Endothelial cell (in vitro differentiated cells): ENCODE measurements around the gene RAB44. TPM values are rescaled to one million over a fixed set of nuclear protein-coding genes. Genes with fewer than 3 reads are reported as not detected.

Experiments
- DNase-seq: peaks from one replicate; pipeline ENCODE4 v3.0.0; 2021; ENCODE audit warnings: low spot score
- H3K27ac Mint-ChIP-seq: one replicate; pipeline ENCODE4 v1.8.0; 2021; ENCODE audit warnings: mixed read lengths, inconsistent platforms; ENCODE audit not compliant: unreplicated experiment
- H3K27me3 Mint-ChIP-seq: one replicate; pipeline ENCODE4 v1.8.0; 2021; ENCODE audit warnings: mild to moderate bottlenecking, moderate library complexity, mixed read lengths, inconsistent platforms; ENCODE audit not compliant: unreplicated experiment
- H3K36me3 Mint-ChIP-seq: one replicate; pipeline ENCODE4 v1.8.0; 2021; ENCODE audit warnings: mild to moderate bottlenecking, low read depth, mixed read lengths, inconsistent platforms; ENCODE audit not compliant: unreplicated experiment
- H3K4me1 Mint-ChIP-seq: one replicate; pipeline ENCODE4 v1.8.0; 2021; ENCODE audit warnings: mild to moderate bottlenecking, mixed read lengths, inconsistent platforms; ENCODE audit not compliant: unreplicated experiment
- H3K4me3 Mint-ChIP-seq: one replicate; pipeline ENCODE4 v1.8.0; 2021; ENCODE audit warnings: mild to moderate bottlenecking, mixed read lengths, inconsistent platforms; ENCODE audit not compliant: unreplicated experiment
- H3K9me3 Mint-ChIP-seq: one replicate; pipeline ENCODE4 v1.8.0; 2021; ENCODE audit warnings: mixed read lengths, inconsistent platforms; ENCODE audit not compliant: unreplicated experiment
- total RNA-seq: library from RNA; stranded (reverse); fragmentation: NEBNext Ultra II Directional; extraction: Animal tissue kit (Norgen Biotek cat#: 25700); gene quantifications from one replicate; pipeline ENCODE4 v1.2.1, GENCODE V29; 2021; ENCODE audit not compliant: unreplicated experiment
- TF ChIP-seq, protein P1 (sequence below): fragments of 200-600 bp; sonication (generic); IDR thresholded peaks from one replicate; pipeline ENCODE4 v1.5.0; 2021; ENCODE audit warnings: antibody characterized with exemption; ENCODE audit not compliant: unreplicated experiment

RAB44 gene
- total RNA-seq, 1 donor from 2014 or later: not detected

DNA sequence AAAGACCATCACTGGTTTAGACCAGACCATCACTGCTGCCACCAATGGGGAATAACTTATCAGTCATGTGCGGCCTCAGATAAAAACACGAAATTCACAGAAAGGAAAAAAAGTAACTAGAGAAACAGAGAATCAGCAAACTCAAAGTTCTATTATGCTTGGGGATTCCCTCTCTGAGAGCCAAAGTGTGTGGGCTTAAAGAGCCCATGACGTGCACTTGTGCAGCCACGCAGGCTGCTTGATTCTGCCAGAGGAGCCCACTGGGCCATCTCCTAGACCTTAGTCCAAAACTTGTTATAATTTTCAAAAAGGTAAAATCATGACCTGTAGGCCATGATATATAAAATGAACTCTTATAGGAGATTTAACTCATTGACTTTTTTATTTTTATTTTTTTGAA lies 15.2 kb downstream of the RAB44 start:
- peaks cover 4% of the 10 kb centered on the region for H3K27me3 Mint-ChIP-seq
- no peak overlapping the region for H3K27ac Mint-ChIP-seq
- no peaks in the 10 kb centered on the region for H3K9me3 Mint-ChIP-seq
- TF ChIP-seq, protein P1, sequence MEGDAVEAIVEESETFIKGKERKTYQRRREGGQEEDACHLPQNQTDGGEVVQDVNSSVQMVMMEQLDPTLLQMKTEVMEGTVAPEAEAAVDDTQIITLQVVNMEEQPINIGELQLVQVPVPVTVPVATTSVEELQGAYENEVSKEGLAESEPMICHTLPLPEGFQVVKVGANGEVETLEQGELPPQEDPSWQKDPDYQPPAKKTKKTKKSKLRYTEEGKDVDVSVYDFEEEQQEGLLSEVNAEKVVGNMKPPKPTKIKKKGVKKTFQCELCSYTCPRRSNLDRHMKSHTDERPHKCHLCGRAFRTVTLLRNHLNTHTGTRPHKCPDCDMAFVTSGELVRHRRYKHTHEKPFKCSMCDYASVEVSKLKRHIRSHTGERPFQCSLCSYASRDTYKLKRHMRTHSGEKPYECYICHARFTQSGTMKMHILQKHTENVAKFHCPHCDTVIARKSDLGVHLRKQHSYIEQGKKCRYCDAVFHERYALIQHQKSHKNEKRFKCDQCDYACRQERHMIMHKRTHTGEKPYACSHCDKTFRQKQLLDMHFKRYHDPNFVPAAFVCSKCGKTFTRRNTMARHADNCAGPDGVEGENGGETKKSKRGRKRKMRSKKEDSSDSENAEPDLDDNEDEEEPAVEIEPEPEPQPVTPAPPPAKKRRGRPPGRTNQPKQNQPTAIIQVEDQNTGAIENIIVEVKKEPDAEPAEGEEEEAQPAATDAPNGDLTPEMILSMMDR: no peak
- no peak overlapping the region for H3K4me3 Mint-ChIP-seq
- no peaks in the 10 kb centered on the region for H3K36me3 Mint-ChIP-seq
- H3K4me1 Mint-ChIP-seq: no peaks in the 10 kb centered on the region
- no peak for DNase-seq

DNA sequence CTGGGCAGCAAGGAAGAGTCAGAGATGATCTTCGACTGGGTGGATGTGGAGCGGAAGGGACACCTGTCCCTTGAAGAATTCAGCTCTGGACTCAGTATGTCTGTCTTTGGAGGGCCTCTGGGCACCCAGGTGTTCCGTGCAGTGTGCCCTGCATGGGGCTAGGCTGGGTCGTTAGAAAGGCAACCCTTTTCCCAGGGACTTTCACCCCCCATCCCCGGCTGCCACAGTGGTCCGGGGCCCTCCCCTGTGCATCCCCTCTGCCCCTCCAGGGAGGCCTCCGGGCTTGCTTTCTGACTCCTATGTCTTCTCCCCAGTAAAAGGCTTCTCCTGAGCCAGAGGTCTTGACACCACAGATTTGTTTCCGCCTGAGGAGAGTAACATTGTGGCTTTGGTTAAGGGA lies 16.2 kb downstream of the RAB44 start:
- Mint-ChIP-seq H3K9me3 (no peaks in the 10 kb centered on the region), H3K36me3 (no peaks in the 10 kb centered on the region), H3K27me3 (peaks cover 4% of the 10 kb centered on the region), H3K4me1 (no peaks in the 10 kb centered on the region), H3K27ac (no peak overlapping the region), H3K4me3 (no peak overlapping the region)
- DNase-seq: no peak
- TF ChIP-seq, protein P1: no peak

DNA sequence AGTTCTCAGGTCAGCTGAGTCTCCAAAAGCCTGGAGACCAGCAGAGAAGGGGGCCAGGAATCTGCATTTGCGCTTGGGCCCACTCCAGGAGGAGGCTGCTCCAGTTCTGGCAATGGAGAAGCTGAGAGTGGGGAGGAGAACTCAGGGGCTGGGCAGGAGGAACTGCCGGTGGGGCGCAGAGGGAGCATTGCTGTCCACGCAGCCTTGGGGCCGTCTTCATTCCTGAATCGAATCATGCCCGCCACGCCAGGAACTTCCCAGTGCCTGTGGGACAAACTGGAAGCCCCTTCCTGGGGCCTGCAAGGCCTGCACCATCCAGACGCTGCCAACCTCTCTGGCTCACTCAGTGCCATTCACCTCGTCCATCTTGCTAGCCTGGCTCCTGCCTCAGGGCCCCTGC lies 16.9 kb downstream of the RAB44 start:
- no peaks in the 10 kb centered on the region for H3K4me1 Mint-ChIP-seq
- H3K27me3 Mint-ChIP-seq: peaks cover 4% of the 10 kb centered on the region
- no peak overlapping the region for H3K4me3 Mint-ChIP-seq
- DNase-seq: no peak
- TF ChIP-seq, protein P1: no peak
- H3K9me3 Mint-ChIP-seq: no peaks in the 10 kb centered on the region
- H3K36me3 Mint-ChIP-seq: no peaks in the 10 kb centered on the region
- H3K27ac Mint-ChIP-seq: no peak overlapping the region

DNA sequence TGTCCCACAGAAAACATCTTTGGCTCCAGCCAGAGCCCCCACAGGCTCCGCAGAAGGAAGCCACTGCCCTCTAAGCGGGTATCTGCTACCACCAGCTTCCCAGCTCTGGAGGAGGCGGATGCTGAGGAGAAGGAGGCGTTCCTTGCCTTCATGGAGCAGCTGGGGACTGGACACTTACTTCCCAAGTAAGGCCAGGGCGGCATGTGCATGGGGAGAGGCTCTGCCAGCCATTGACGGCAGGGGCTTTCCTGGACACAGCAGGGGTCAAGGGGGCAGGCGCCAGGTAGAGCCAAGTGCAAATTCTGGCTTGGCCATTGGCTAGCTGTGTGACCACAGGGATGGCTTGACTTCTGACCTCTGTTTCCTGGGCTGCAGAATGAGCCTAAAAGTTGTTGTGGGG lies 17.8 kb downstream of the RAB44 start:
- no peaks in the 10 kb centered on the region for H3K9me3 Mint-ChIP-seq
- no peaks in the 10 kb centered on the region for H3K36me3 Mint-ChIP-seq
- peaks cover 2% of the 10 kb centered on the region for H3K27me3 Mint-ChIP-seq
- no peaks in the 10 kb centered on the region for H3K4me1 Mint-ChIP-seq
- no peak for DNase-seq
- TF ChIP-seq, protein P1: no peak
- no peak overlapping the region for H3K27ac Mint-ChIP-seq
- no peak overlapping the region for H3K4me3 Mint-ChIP-seq

DNA sequence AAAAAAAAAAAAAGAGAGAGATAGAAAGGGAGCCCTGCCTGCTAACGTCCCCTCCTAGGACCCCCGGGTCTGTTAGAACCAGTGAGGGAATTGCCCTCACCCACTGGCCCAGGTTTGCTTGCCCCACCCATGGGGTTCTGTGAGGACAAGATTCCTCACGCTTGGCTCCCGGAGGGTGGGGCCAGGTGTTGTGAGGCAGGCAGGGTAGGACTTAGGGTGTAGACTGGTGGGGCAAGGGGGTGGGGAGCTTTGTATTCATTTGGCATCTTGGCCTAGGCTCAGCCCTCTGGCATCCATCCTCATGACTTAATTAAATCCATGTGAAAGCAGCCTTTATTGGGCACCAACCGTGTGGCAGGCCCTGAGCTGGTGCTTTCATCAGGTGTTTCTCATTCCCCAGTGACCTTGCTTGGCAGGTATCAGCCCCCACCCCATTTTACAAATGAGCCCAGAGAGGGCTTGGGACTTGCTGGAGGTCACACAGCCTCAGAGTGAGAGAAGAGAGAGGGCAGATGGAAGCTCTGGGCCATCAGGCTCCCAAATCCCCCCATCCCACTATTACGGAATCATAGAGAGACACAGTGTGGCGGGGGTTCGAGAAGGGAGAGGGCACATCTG lies 19.0 kb downstream of the RAB44 start:
- no peak overlapping the region for H3K4me3 Mint-ChIP-seq
- H3K36me3 Mint-ChIP-seq: no peaks in the 10 kb centered on the region
- TF ChIP-seq, protein P1: no peak
- DNase-seq: no peak
- H3K4me1 Mint-ChIP-seq: no peaks in the 10 kb centered on the region
- peaks cover 5% of the 10 kb centered on the region for H3K27me3 Mint-ChIP-seq
- H3K9me3 Mint-ChIP-seq: no peaks in the 10 kb centered on the region
- no peak overlapping the region for H3K27ac Mint-ChIP-seq
